ENCODE results near the gene NPHP3. TPM values are rescaled to one million over a fixed set of nuclear protein-coding genes. Genes with fewer than 3 reads are reported as not detected.

The NPHP3 gene
- polyA plus RNA-seq, 1 donor from 2014 or later = 9.0 TPM

GRCh38 chr3:132756108-132756650 lies 34.0 kb upstream of the NPHP3 start:
- Histone ChIP-seq H3K4me2 (ENCODE audit: low read length) (no peak overlapping the region), H3K27ac (ENCODE audit: low read length) (no peak overlapping the region), H3K79me2 (replicated peaks; ENCODE audit: insufficient read depth, low read length) (no peaks in the 10 kb centered on the region), H3K9me3 (ENCODE audit: low read length) (no peaks in the 10 kb centered on the region), H3K4me3 (ENCODE audit: low read length) (no peak overlapping the region), H2AFZ (ENCODE audit: low read depth, low read length) (no peak overlapping the region), H3K9ac (ENCODE audit: low read length) (no peak overlapping the region), H3K27me3 (ENCODE audit: insufficient read depth, low read depth, low read length) (no peaks in the 10 kb centered on the region), H3K9me2 (ENCODE audit: insufficient read depth, low read length) (no peaks in the 10 kb centered on the region), H3F3A (ENCODE audit: insufficient read depth, low read length, poor library complexity, severe bottlenecking) (no peaks in the 10 kb centered on the region), H3K36me3 (ENCODE audit: insufficient read depth, low read length) (no peaks in the 10 kb centered on the region), H4K20me1 (ENCODE audit: insufficient read depth) (no peaks in the 10 kb centered on the region)
- TF ChIP-seq POLR2AphosphoS5 (IDR thresholded peaks at IDR 0.05) (no peak), REST (IDR thresholded peaks at IDR 0.05; ENCODE audit: borderline replicate concordance) (no peak), CTCF (IDR thresholded peaks at IDR 0.05; ENCODE audit: poor library complexity, severe bottlenecking) (no peak), SMC3 (conservative IDR thresholded peaks at IDR 0.05; ENCODE audit: poor library complexity) (no peak), TAF1 (IDR thresholded peaks at IDR 0.05; ENCODE audit: low read depth) (no peak), EZH2 (IDR thresholded peaks at IDR 0.05; ENCODE audit: borderline replicate concordance, insufficient read depth, low read length, poor library complexity, severe bottlenecking) (no peak), MXI1 (conservative IDR thresholded peaks at IDR 0.05; ENCODE audit: poor library complexity, severe bottlenecking) (no peak), RAD21 (conservative IDR thresholded peaks at IDR 0.05) (no peak), EP300 (conservative IDR thresholded peaks at IDR 0.05; ENCODE audit: poor library complexity, severe bottlenecking) (no peak)

- Histone ChIP-seq H3K4me3 (ENCODE audit: low read length) (no peak overlapping the region), H4K20me1 (ENCODE audit: insufficient read depth) (no peaks in the 10 kb centered on the region), H3K27ac (ENCODE audit: low read length) (no peak overlapping the region), H2AFZ (ENCODE audit: low read depth, low read length) (no peak overlapping the region), H3K9me3 (ENCODE audit: low read length) (no peaks in the 10 kb centered on the region), H3F3A (ENCODE audit: insufficient read depth, low read length, poor library complexity, severe bottlenecking) (no peaks in the 10 kb centered on the region), H3K9ac (ENCODE audit: low read length) (no peak overlapping the region), H3K4me2 (ENCODE audit: low read length) (no peak overlapping the region), H3K27me3 (ENCODE audit: insufficient read depth, low read depth, low read length) (no peaks in the 10 kb centered on the region), H3K79me2 (replicated peaks; ENCODE audit: insufficient read depth, low read length) (no peaks in the 10 kb centered on the region), H3K36me3 (ENCODE audit: insufficient read depth, low read length) (no peaks in the 10 kb centered on the region), H3K9me2 (ENCODE audit: insufficient read depth, low read length) (no peaks in the 10 kb centered on the region)
- no peak for TF ChIP-seq MXI1 (conservative IDR thresholded peaks at IDR 0.05; ENCODE audit: poor library complexity, severe bottlenecking)
- no peak for TF ChIP-seq SMC3 (conservative IDR thresholded peaks at IDR 0.05; ENCODE audit: poor library complexity)
- no peak for TF ChIP-seq TAF1 (IDR thresholded peaks at IDR 0.05; ENCODE audit: low read depth)
- TF ChIP-seq CTCF (IDR thresholded peaks at IDR 0.05; ENCODE audit: poor library complexity, severe bottlenecking) = no peak
- TF ChIP-seq EZH2 (IDR thresholded peaks at IDR 0.05; ENCODE audit: borderline replicate concordance, insufficient read depth, low read length, poor library complexity, severe bottlenecking) = no peak
- no peak for TF ChIP-seq EP300 (conservative IDR thresholded peaks at IDR 0.05; ENCODE audit: poor library complexity, severe bottlenecking)
- no peak for TF ChIP-seq REST (IDR thresholded peaks at IDR 0.05; ENCODE audit: borderline replicate concordance)
- no peak for TF ChIP-seq RAD21 (conservative IDR thresholded peaks at IDR 0.05)
- no peak for TF ChIP-seq POLR2AphosphoS5 (IDR thresholded peaks at IDR 0.05)
These were observed 31.7 kb upstream of the NPHP3 start for GRCh38 chr3:132753946-132754345.
